NCI-H2196 (cell line): ENCODE results near the gene NPM3.

Experiments used
- DNase-seq: peaks from one replicate; lab custom pipeline; 2025; ENCODE audit not compliant: unreplicated experiment; lab: John Stamatoyannopoulos, UW

NPM3 gene

GRCh38 chr10:101775273-101776160 lies 7.7 kb downstream of the NPM3 start, which contains the start of gene FGF8:
FGF8 (minus strand) TSS chr10:101776114; CDS start chr10:101775900, 214 bp downstream.
- DNase-seq, result no peak

- DNase-seq, result no peak
Measured at GRCh38 chr10:101774589-101775272, 8.5 kb downstream of the NPM3 start.

- DNase-seq, result no peak
Measured at GRCh38 chr10:101773923-101774588, 9.2 kb downstream of the NPM3 start.

GRCh38 chr10:101772895-101773761 lies 10.1 kb downstream of the NPM3 start:
- no peak for DNase-seq

- no peak for DNase-seq
Measured at GRCh38 chr10:101772017-101772894, 11.0 kb downstream of the NPM3 start.

- no peak for DNase-seq
Measured at GRCh38 chr10:101771380-101771779, 11.9 kb downstream of the NPM3 start.

- no peak for DNase-seq
Measured at GRCh38 chr10:101770331-101771215, 12.7 kb downstream of the NPM3 start.

GRCh38 chr10:101769541-101770180 lies 13.6 kb downstream of the NPM3 start:
- DNase-seq, result no peak

- DNase-seq, result no peak
Measured at GRCh38 chr10:101768791-101769170, 14.5 kb downstream of the NPM3 start.

- DNase-seq, result no peak
Measured at GRCh38 chr10:101767966-101768790, 15.1 kb downstream of the NPM3 start.

- DNase-seq, result no peak
Measured at GRCh38 chr10:101767600-101767945, 15.7 kb downstream of the NPM3 start.

GRCh38 chr10:101766753-101767599 lies 16.3 kb downstream of the NPM3 start:
- no peak for DNase-seq

- no peak for DNase-seq
Measured at GRCh38 chr10:101766306-101766705, 16.9 kb downstream of the NPM3 start.

- DNase-seq, result no peak
Measured at GRCh38 chr10:101763141-101763846, 20.0 kb downstream of the NPM3 start.

- DNase-seq, result no peak
Measured at GRCh38 chr10:101762736-101763135, 20.5 kb downstream of the NPM3 start.

- DNase-seq, result no peak
Measured at GRCh38 chr10:101761226-101761625, 22.0 kb downstream of the NPM3 start.
